AG04449 (cell line): ENCODE results near the gene PTPRM.

Experiments
- CTCF ChIA-PET: fragments of 350-600 bp; formaldehyde crosslinking; extraction: SDS; loops from one replicate; lab custom pipeline; 2021; ENCODE audit warnings: antibody characterized with exemption; lab: Yijun Ruan, JAX
- POLR2A ChIA-PET: fragments of 400-600, 350-600 bp; formaldehyde crosslinking; extraction: SDS; loops from one replicate; lab custom pipeline; 2020; ENCODE audit warnings: antibody characterized with exemption, inconsistent platforms; lab: Yijun Ruan, JAX
- DNase-seq: peaks from one replicate; pipeline ENCODE4 v3.0.0-alpha.2; 2010; ENCODE audit warnings: low read depth, low spot score
- H3K4me3 ChIP-seq: 2 replicates; pipeline ENCODE4 v1.5.1; 2011; ENCODE audit warnings: low read depth, mild to moderate bottlenecking, control low read depth, low read length
- TF ChIP-seq, protein P1 (sequence below): IDR thresholded peaks from one replicate; pipeline ENCODE4 v1.5.1; 2011; ENCODE audit warnings: mild to moderate bottlenecking, moderate library complexity, low read length, control low read depth, inconsistent platforms; ENCODE audit not compliant: insufficient read depth; ENCODE audit errors: missing control alignments

Gene PTPRM

DNA sequence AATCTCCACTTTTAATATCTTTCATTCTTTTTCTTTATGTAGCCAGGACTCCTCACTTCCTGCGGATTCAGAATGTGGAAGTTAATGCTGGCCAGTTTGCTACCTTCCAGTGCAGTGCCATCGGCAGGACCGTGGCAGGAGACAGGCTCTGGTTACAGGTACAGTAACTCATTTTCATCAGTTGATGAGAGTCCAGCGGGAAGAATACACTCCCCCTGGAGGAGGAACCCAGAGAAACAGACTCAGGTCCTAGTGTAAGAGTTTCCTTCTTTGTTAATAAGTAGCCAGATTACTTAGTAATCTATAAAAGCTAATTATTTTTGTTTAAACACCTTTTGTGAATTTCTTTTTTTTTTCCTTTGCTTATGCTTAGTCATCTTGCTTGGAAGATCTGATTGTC, 359.4 kb downstream of the PTPRM start:
- TF ChIP-seq, protein P1, sequence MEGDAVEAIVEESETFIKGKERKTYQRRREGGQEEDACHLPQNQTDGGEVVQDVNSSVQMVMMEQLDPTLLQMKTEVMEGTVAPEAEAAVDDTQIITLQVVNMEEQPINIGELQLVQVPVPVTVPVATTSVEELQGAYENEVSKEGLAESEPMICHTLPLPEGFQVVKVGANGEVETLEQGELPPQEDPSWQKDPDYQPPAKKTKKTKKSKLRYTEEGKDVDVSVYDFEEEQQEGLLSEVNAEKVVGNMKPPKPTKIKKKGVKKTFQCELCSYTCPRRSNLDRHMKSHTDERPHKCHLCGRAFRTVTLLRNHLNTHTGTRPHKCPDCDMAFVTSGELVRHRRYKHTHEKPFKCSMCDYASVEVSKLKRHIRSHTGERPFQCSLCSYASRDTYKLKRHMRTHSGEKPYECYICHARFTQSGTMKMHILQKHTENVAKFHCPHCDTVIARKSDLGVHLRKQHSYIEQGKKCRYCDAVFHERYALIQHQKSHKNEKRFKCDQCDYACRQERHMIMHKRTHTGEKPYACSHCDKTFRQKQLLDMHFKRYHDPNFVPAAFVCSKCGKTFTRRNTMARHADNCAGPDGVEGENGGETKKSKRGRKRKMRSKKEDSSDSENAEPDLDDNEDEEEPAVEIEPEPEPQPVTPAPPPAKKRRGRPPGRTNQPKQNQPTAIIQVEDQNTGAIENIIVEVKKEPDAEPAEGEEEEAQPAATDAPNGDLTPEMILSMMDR = no peak
- DNase-seq = no peak
- POLR2A ChIA-PET = no interaction called here
- CTCF ChIA-PET = interaction anchor here (1.0 kb wide), 2 partner anchors 12 to 22 kb away, joined by 3 to 4 read pairs; no protein-coding TSS in a partner anchor
- no peak overlapping the region for H3K4me3 ChIP-seq

DNA sequence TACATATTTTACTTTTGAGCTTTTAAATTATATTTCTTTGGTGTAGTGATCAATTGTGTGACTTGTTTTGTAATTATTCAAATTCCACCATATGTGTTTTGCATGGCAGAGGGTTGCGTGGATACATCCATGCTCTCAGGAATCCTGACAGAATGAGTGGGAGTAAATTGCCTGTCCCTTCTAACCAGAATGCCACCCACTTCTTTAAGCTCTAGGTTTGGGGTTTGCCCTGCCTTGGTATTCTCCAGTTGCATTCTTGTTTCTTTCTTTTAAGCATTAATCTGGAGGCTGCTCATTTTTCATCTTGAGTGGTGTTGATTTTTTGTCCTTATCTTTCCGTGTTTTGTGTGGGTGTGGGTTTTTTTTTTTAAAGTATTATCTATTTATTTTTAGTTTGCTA, 360.0 kb downstream of the PTPRM start:
- DNase-seq = no peak
- TF ChIP-seq, protein P1 = no peak
- ChIA-PET CTCF (interaction anchor here (1.0 kb wide), 2 partner anchors 11 to 21 kb away, joined by 3 to 4 read pairs; no protein-coding TSS in a partner anchor), POLR2A (no interaction called here)
- no peak overlapping the region for H3K4me3 ChIP-seq

DNA sequence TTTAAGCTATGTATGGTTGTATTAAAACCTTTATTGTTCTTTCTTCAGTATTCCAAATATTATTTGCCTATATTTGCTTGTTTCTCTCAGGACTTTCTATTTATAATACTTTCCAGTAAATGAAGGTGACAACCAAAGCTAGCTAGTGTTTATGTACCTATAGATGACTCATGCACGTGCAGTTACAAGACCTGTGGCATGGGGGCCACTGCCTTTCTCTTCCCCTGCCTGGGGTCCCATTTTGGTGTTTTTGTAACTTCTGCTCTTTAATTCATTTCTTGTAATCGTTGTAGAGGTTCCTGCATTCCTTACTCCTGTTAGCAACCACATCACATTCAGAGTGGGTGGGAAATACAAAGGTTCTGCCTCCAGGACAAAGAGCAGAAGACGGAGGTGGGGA, 364.6 kb downstream of the PTPRM start:
- ChIA-PET POLR2A (no interaction called here), CTCF (no interaction called here)
- DNase-seq = no peak
- TF ChIP-seq, protein P1 = no peak
- no peak overlapping the region for H3K4me3 ChIP-seq

DNA sequence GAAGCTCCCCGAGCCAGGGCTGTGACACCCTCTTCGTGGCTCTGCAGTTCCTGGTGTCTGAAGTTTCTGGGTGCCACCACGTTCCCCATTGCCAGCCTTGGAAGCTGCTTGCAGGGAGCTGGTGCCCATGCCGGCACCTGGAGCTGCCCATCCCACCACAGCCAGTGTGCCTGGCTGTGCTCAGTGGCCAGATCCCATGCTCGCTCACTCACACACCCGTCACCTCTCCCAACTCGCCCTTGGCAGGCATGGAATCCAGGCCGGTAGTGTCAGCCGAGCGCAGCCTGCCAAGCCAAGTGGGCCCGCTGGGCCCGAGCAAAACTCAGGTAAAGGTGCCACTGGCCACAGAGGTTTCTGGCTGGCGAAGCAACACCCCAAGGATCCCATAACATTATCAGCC, 370.2 kb downstream of the PTPRM start:
- ChIA-PET POLR2A (no interaction called here), CTCF (no interaction called here)

DNA sequence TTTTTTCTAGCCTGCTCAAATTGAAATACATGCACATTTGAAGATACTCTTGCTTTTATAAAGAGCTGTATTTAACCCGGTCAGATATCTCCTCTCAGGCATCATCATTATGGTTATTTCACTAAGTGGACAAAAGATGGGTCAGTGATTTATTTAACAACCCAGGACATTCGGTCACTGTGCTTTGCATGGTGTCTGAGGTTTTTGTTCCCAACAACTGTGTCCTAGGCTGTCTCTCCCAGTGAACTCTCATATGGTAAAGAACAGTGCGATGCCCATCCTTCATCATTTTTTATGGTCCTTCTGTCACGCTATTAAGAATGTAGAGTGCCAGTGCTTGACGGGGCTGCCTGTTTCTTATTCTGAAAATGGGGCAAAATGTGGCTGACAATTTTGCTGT, 372.4 kb downstream of the PTPRM start:
- TF ChIP-seq, protein P1 = no peak
- DNase-seq = no peak
- ChIA-PET POLR2A (no interaction called here), CTCF (no interaction called here)
- no peak overlapping the region for H3K4me3 ChIP-seq

More for the DNA sequence above, 370.2 kb downstream of the PTPRM start:
- no peak overlapping the region for H3K4me3 ChIP-seq
- TF ChIP-seq, protein P1 = no peak
- no peak for DNase-seq

DNA sequence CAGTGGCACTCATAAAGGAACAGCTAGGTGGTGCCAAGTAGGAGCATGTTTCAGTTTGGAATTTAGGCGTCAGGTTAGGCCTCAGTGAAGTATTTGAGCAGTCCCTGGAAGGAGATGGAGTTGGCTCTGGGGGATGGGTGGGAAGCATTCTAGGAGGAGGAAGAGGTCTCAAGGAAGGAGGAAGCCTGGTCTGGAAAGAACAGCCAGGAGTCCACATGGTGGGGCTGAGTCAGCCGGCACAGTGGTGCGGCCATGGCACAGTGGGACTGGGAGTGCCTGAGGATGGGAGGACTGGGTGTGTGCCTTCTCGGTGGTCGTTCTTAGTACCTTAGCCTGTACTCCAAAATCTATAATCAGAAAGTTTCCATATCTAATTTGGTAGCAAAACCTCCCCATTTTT, 373.3 kb downstream of the PTPRM start:
- POLR2A ChIA-PET = no interaction called here
- H3K4me3 ChIP-seq = no peak overlapping the region
- CTCF ChIA-PET = interaction anchor here (0.9 kb wide), 1 partner anchor 151 kb away, joined by 3 read pairs; no protein-coding TSS in a partner anchor
- TF ChIP-seq, protein P1 = no peak
- DNase-seq = no peak
